ENCODE results near the gene GRID2. TPM values are rescaled to one million over a fixed set of nuclear protein-coding genes. Genes with fewer than 3 reads are reported as not detected.

The GRID2 gene
- total and polyA plus RNA-seq, 8 donors = 0.14 to 0.36 (median 0.22) TPM

- ATAC-seq (no peak), DNase-seq (no peak)
- H3K27ac ChIP-seq = no peak overlapping the region
- H3K36me3 ChIP-seq = no peaks in the 10 kb centered on the region
- no peaks in the 10 kb centered on the region for H3K27me3 ChIP-seq
- no peak for TF ChIP-seq CTCF (IDR thresholded peaks at IDR 0.05)
- intact Hi-C loops (cut with DNase I) = no loop called here
- H3K4me1 ChIP-seq = no peaks in the 10 kb centered on the region
- peaks cover 0 to 23% of the 10 kb centered on the region in 2 donors for H3K9me3 ChIP-seq
- H3K4me3 ChIP-seq = no peak overlapping the region
These were observed 45.6 kb upstream of the GRID2 start for GRCh38 chr4:92257931-92258857.

GRCh38 chr4:92261256-92261655 lies 42.5 kb upstream of the GRID2 start:
- no peak for TF ChIP-seq CTCF (IDR thresholded peaks at IDR 0.05)

GRCh38 chr4:92262371-92262770 lies 41.4 kb upstream of the GRID2 start:
- no peak overlapping the region for H3K27ac ChIP-seq
- no peak for DNase-seq
- TF ChIP-seq CTCF (IDR thresholded peaks at IDR 0.05) = no peak
- no peaks in the 10 kb centered on the region for H3K4me1 ChIP-seq
- H3K36me3 ChIP-seq = no peaks in the 10 kb centered on the region
- ATAC-seq = no peak
- intact Hi-C loops (cut with DNase I) = no loop called here
- no peaks in the 10 kb centered on the region for H3K27me3 ChIP-seq
- H3K4me3 ChIP-seq = no peak overlapping the region
- no peaks in the 10 kb centered on the region for H3K9me3 ChIP-seq

More at GRCh38 chr4:92261256-92261655, 42.5 kb upstream of the GRID2 start:
- no peak overlapping the region for H3K4me3 ChIP-seq
- H3K27ac ChIP-seq = no peak overlapping the region
- intact Hi-C loops (cut with DNase I) = no loop called here
- no peaks in the 10 kb centered on the region for H3K4me1 ChIP-seq
- peaks cover 0 to 4% of the 10 kb centered on the region in 2 donors for H3K9me3 ChIP-seq
- no peak for ATAC-seq
- no peak for DNase-seq
- no peaks in the 10 kb centered on the region for H3K36me3 ChIP-seq
- H3K27me3 ChIP-seq = no peaks in the 10 kb centered on the region

GRCh38 chr4:92263010-92263409 lies 40.8 kb upstream of the GRID2 start:
- DNase-seq (no peak), ATAC-seq (no peak)
- TF ChIP-seq CTCF (IDR thresholded peaks at IDR 0.05) = no peak
- intact Hi-C loops (cut with DNase I) = no loop called here
- Histone ChIP-seq H3K9me3 (no peaks in the 10 kb centered on the region), H3K36me3 (no peaks in the 10 kb centered on the region), H3K4me3 (no peak overlapping the region), H3K27me3 (no peaks in the 10 kb centered on the region), H3K27ac (no peak overlapping the region), H3K4me1 (no peaks in the 10 kb centered on the region)

GRCh38 chr4:92263575-92263974 lies 40.2 kb upstream of the GRID2 start:
- Histone ChIP-seq H3K9me3 (no peaks in the 10 kb centered on the region), H3K36me3 (no peaks in the 10 kb centered on the region), H3K27me3 (no peaks in the 10 kb centered on the region), H3K4me1 (no peaks in the 10 kb centered on the region), H3K4me3 (no peak overlapping the region), H3K27ac (no peak overlapping the region)
- no peak for ATAC-seq
- DNase-seq = no peak
- intact Hi-C loops (cut with DNase I) = no loop called here
- no peak for TF ChIP-seq CTCF (IDR thresholded peaks at IDR 0.05)

Measured in left lung (tissue), 10 donors.